Endothelial cell of umbilical vein (primary cell): ENCODE results near the gene ETDB. TPM values are rescaled to one million over a fixed set of nuclear protein-coding genes. Genes with fewer than 3 reads are reported as not detected.
"Not testable (repeated sequence)": the region's sequence is repeated elsewhere in the genome, so short reads cannot be mapped to it uniquely, and the experiment has no call there.

ENCODE experiments used
- BruUV-seq: library from RNA; stranded (reverse); fragments of 400-500 nt; replicated peaks from 2 replicates; lab custom pipeline; 2021; lab: Mats Ljungman, UMichigan
- CTCF ChIA-PET: fragments of 300-600, 350-600 bp; sonication (Branson Sonifier 250); formaldehyde crosslinking; loops from one replicate; lab custom pipeline; 2021; ENCODE audit warnings: antibody characterized with exemption, inconsistent platforms; lab: Charles Lee
- POLR2A ChIA-PET: fragments of 300-600, 350-600 bp; sonication (Branson Sonifier 250); formaldehyde crosslinking; loops from one replicate; lab custom pipeline; 2021; ENCODE audit warnings: antibody characterized with exemption, inconsistent platforms; lab: Charles Lee
- DNase-seq: peaks from one replicate; pipeline ENCODE4 v3.0.0-alpha.2; 2011; ENCODE audit warnings: low read depth, low spot score
- FAIRE-seq: peaks from 2 replicates; lab custom pipeline; 2011; peaks lifted over from hg19 to GRCh38; lab: Jason Lieb, UNC
- H2AFZ ChIP-seq: 2 replicates; pipeline ENCODE4 v1.6.0; 2012; ENCODE audit warnings: low read depth, low read length, control low read depth, inconsistent platforms
- H3K27ac ChIP-seq: 2 replicates; pipeline ENCODE4 v1.5.1; 2011; ENCODE audit warnings: low read depth, mild to moderate bottlenecking, control low read depth, low read length, moderate library complexity; ENCODE audit not compliant: insufficient read depth
- H3K27me3 ChIP-seq, 2 experiments: 2 replicates each; pipeline versions ENCODE4 v1.6.0 to v1.6.1; 2011; ENCODE audit warnings: low read length in 2 of 2, mixed read lengths in 1 of 2; ENCODE audit not compliant: control insufficient read depth in 2 of 2, insufficient read depth in 2 of 2
- H3K36me3 ChIP-seq, 2 experiments: 2 replicates in 1 of 2; 3 replicates in 1 of 2; pipeline ENCODE4 v1.5.1; 2011; ENCODE audit warnings: low read length in 2 of 2, mild to moderate bottlenecking in 1 of 2, moderate library complexity in 1 of 2; ENCODE audit not compliant: control insufficient read depth in 2 of 2, insufficient read depth in 2 of 2; ENCODE audit errors: extremely low read depth in 1 of 2
- H3K4me1 ChIP-seq: 3 replicates; pipeline ENCODE4 v1.5.1; 2011; ENCODE audit warnings: mild to moderate bottlenecking, low read length; ENCODE audit not compliant: control insufficient read depth, insufficient read depth; ENCODE audit errors: extremely low read depth
- H3K4me2 ChIP-seq: 2 replicates; pipeline ENCODE4 v1.6.1; 2011; ENCODE audit warnings: low read length, control low read depth, mixed read lengths; ENCODE audit not compliant: insufficient read depth
- H3K4me3 ChIP-seq, 3 experiments: fragments of 200-600 bp in 1 of 3; sonication (generic), shearing (Covaris generic) in 1 of 3; replicated peaks in 1 of 3; 2 replicates each; pipeline ENCODE4 v1.5.1; 2011 to 2016; ENCODE audit warnings: control low read depth in 3 of 3, low read length in 3 of 3, mild to moderate bottlenecking in 2 of 3, inconsistent platforms in 1 of 3, low read depth in 1 of 3, moderate library complexity in 1 of 3; ENCODE audit not compliant: insufficient read depth in 1 of 3
- H3K79me2 ChIP-seq: 2 replicates; pipeline ENCODE4 v1.6.0; 2012; ENCODE audit warnings: low read length, inconsistent platforms; ENCODE audit not compliant: control insufficient read depth, insufficient read depth
- H3K9ac ChIP-seq: replicated peaks from 2 replicates; pipeline ENCODE3; 2011; ENCODE audit warnings: low read length, control low read depth; ENCODE audit not compliant: insufficient read depth; ENCODE audit errors: extremely low read depth
- H3K9me1 ChIP-seq: replicated peaks from 3 replicates; pipeline ENCODE4 v1.6.0; 2011; ENCODE audit warnings: mild to moderate bottlenecking, low read length; ENCODE audit not compliant: control insufficient read depth, insufficient read depth; ENCODE audit errors: extremely low read depth
- H3K9me3 ChIP-seq: replicated peaks from 2 replicates; pipeline ENCODE4 v1.5.1; 2012; ENCODE audit warnings: low read length, inconsistent platforms; ENCODE audit not compliant: control insufficient read depth, insufficient read depth
- H4K20me1 ChIP-seq: replicated peaks from 2 replicates; pipeline ENCODE3; 2011; ENCODE audit warnings: mild to moderate bottlenecking, low read length; ENCODE audit not compliant: control insufficient read depth, insufficient read depth; ENCODE audit errors: extremely low read depth
- EZH2 ChIP-seq: IDR thresholded peaks from 2 replicates; pipeline ENCODE4 v1.6.1; 2012; ENCODE audit warnings: borderline replicate concordance, low read depth, mild to moderate bottlenecking, moderate library complexity, low read length, inconsistent platforms; ENCODE audit not compliant: severe bottlenecking
- MYC ChIP-seq: IDR thresholded peaks from one replicate; pipeline ENCODE4 v1.6.1; 2011; ENCODE audit warnings: mild to moderate bottlenecking, low read depth, low read length
- POLR2AphosphoS5 ChIP-seq: IDR thresholded peaks from 2 replicates; pipeline ENCODE4 v1.6.1; 2012; ENCODE audit warnings: low read depth, mild to moderate bottlenecking, control low read depth, low read length, moderate library complexity; ENCODE audit not compliant: insufficient read depth
- dilution Hi-C: fragments of 300-500 bp; cut with MboI; formaldehyde crosslinking; loops from one replicate; pipeline ENCODE4 v1.15.0; 2019; ENCODE audit warnings: low sequenced_read_pairs; ENCODE audit not compliant: extremely low pct_ligation_motif_present
- intact Hi-C: fragments of 100-400 bp; cut with micrococcal nuclease; formaldehyde crosslinking; loops from one replicate; pipeline ENCODE4 v1.10.0; 2022
- polyA plus RNA-seq, 4 experiments: library from polyadenylated mRNA; depleted of rRNA in 3 of 4; stranded (reverse) in 3 of 4; unstranded in 1 of 4; fragments of >200 nt; gene quantifications; 2 replicates each; pipeline versions ENCODE4 v1.2.1 to v1.2.3, GENCODE V29; 2011 to 2012; ENCODE audit warnings: missing spikeins in 1 of 4
- total RNA-seq: library from RNA; stranded (reverse); gene quantifications from 2 replicates; pipeline ENCODE4 v1.2.3, GENCODE V29; 2021

The ETDB gene
- total and polyA plus RNA-seq, 2 donors (not counting 3 experiments of a cell fraction or from before 2014, with no cell fraction given), result not detected

GRCh38 chrX:135116064-135116463, 4.3 kb downstream of the ETDB start:
- POLR2A ChIA-PET, H3K27ac ChIP-seq, H2AFZ ChIP-seq, H3K27me3 ChIP-seq, H3K4me2 ChIP-seq, DNase-seq, H3K9me1 ChIP-seq, H3K36me3 ChIP-seq, H3K9me3 ChIP-seq, BruUV-seq, H3K4me1 ChIP-seq, H3K9ac ChIP-seq, H3K79me2 ChIP-seq, CTCF ChIA-PET, H3K4me3 ChIP-seq, dilution Hi-C loops, FAIRE-seq, H4K20me1 ChIP-seq: not testable (repeated sequence)
- intact Hi-C loops, result loop anchor here (10.0 kb wide), 1 partner anchor 479 kb away; no protein-coding TSS in a partner anchor

- H3K4me2 ChIP-seq, result no peak overlapping the region
- no peak for FAIRE-seq
- H3K79me2 ChIP-seq, result no peaks in the 10 kb centered on the region
- ChIA-PET CTCF (no interaction called here), POLR2A (no interaction called here)
- DNase-seq, result no peak
- H3K36me3 ChIP-seq, result no peaks in the 10 kb centered on the region
- H2AFZ ChIP-seq, result no peak overlapping the region
- dilution Hi-C loops (no loop called here), intact Hi-C loops (loop anchor here (10.0 kb wide), 1 partner anchor 480 kb away; no protein-coding TSS in a partner anchor)
- no TSS peak for BruUV-seq
- H3K9me3 ChIP-seq, result no peaks in the 10 kb centered on the region
- no peak overlapping the region for H3K4me3 ChIP-seq
- no peaks in the 10 kb centered on the region for H3K9me1 ChIP-seq
- TF ChIP-seq POLR2AphosphoS5 (no peak), MYC (no peak), EZH2 (no peak)
- no peaks in the 10 kb centered on the region for H4K20me1 ChIP-seq
- no peak overlapping the region for H3K9ac ChIP-seq
- no peaks in the 10 kb centered on the region for H3K4me1 ChIP-seq
- H3K27me3 ChIP-seq, result no peaks in the 10 kb centered on the region
- no peak overlapping the region for H3K27ac ChIP-seq
These were observed 5.9 kb downstream of the ETDB start for GRCh38 chrX:135114392-135114791.
